Fibroblast of skin of scalp (primary cell): Measurements from ENCODE around the gene BIRC7.

ENCODE experiments used
- DNase-seq: peaks from one replicate; pipeline ENCODE4 v3.0.0-alpha.2; 2013

Gene BIRC7

GRCh38 chr20:63249891-63250290, 14.2 kb downstream of the BIRC7 start:
- DNase-seq = no peak

GRCh38 chr20:63251350-63251749, 15.6 kb downstream of the BIRC7 start:
- DNase-seq = peak; percentile 15

GRCh38 chr20:63252284-63252711, 16.6 kb downstream of the BIRC7 start:
- no peak for DNase-seq

- no peak for DNase-seq
These were observed 17.3 kb downstream of the BIRC7 start for GRCh38 chr20:63253065-63253437.

- DNase-seq = no peak
These were observed 17.9 kb downstream of the BIRC7 start for GRCh38 chr20:63253438-63254231.

- no peak for DNase-seq
These were observed 18.5 kb downstream of the BIRC7 start, which contains the start of gene NKAIN4 for GRCh38 chr20:63254232-63254605. TSS of gene NKAIN4 (minus strand) at chr20:63254463. CDS start at chr20:63254450, 13 bp downstream.

GRCh38 chr20:63254606-63255384, 19.1 kb downstream of the BIRC7 start:
- DNase-seq = no peak

- DNase-seq = no peak
These were observed 20.4 kb downstream of the BIRC7 start for GRCh38 chr20:63255931-63256704.

GRCh38 chr20:63256954-63257353, 21.2 kb downstream of the BIRC7 start:
- no peak for DNase-seq

- no peak for DNase-seq
These were observed 21.9 kb downstream of the BIRC7 start for GRCh38 chr20:63257629-63258028.

GRCh38 chr20:63258781-63259180, 23.1 kb downstream of the BIRC7 start:
- DNase-seq = peak; percentile 35

GRCh38 chr20:63259734-63260460, 24.2 kb downstream of the BIRC7 start:
- DNase-seq = no peak

- DNase-seq = no peak
These were observed 24.8 kb downstream of the BIRC7 start for GRCh38 chr20:63260521-63260920.

GRCh38 chr20:63261060-63261794, 25.5 kb downstream of the BIRC7 start:
- DNase-seq = no peak

- DNase-seq = no peak
These were observed 26.3 kb downstream of the BIRC7 start for GRCh38 chr20:63261795-63262528.

GRCh38 chr20:63262836-63263235, 27.1 kb downstream of the BIRC7 start:
- DNase-seq = no peak

GRCh38 chr20:63264000-63264399, 28.3 kb downstream of the BIRC7 start:
- no peak for DNase-seq

- peak; percentile 44 for DNase-seq
These were observed 28.8 kb downstream of the BIRC7 start for GRCh38 chr20:63264519-63264918.

GRCh38 chr20:63265891-63266515, 30.3 kb downstream of the BIRC7 start:
- DNase-seq = peak; percentile 57

GRCh38 chr20:63267691-63268090, 32.0 kb downstream of the BIRC7 start:
- no peak for DNase-seq
